ENCODE data around the gene BBC3.

DNA sequence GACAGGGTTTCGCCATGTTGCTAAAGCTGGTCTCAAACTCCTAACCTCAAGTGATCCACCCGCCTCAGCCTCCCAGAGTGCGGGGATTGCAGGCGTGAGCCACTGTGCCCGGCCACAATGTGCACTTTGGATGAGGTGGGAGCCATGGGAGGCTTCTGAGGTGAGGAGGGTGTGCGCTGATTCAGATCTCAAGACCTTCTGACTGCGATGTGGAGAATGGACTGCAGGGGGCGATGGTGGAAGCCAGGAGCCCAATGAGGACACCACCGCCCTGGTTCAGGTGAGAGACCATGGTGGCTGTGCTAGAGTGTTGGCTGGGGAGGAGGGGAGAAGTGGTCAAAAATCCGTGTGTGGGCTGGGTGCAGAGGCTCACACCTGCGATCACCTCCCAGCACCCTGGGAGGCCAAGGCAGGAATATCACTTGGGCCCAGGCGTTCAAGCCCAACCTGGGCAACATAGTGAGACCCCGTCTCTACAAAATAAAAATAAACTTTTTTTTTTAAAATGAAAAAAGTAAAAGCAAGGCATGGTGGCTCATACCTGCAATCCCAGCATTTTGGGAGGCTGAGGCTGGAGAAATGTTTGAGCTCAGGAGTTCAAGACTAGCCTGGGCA, 49.3 kb upstream of the BBC3 start:
- TF ChIP-seq, protein P1, sequence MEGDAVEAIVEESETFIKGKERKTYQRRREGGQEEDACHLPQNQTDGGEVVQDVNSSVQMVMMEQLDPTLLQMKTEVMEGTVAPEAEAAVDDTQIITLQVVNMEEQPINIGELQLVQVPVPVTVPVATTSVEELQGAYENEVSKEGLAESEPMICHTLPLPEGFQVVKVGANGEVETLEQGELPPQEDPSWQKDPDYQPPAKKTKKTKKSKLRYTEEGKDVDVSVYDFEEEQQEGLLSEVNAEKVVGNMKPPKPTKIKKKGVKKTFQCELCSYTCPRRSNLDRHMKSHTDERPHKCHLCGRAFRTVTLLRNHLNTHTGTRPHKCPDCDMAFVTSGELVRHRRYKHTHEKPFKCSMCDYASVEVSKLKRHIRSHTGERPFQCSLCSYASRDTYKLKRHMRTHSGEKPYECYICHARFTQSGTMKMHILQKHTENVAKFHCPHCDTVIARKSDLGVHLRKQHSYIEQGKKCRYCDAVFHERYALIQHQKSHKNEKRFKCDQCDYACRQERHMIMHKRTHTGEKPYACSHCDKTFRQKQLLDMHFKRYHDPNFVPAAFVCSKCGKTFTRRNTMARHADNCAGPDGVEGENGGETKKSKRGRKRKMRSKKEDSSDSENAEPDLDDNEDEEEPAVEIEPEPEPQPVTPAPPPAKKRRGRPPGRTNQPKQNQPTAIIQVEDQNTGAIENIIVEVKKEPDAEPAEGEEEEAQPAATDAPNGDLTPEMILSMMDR (IDR thresholded peaks at IDR 0.05; ENCODE audit: insufficient read depth, low read depth, low read length): peak; percentile 12
- TF ChIP-seq EZH2 (IDR thresholded peaks at IDR 0.05; ENCODE audit: insufficient read depth, low read length): no peak
